Caco-2 (cell line): ENCODE measurements around the gene TAF8. TPM values are rescaled to one million over a fixed set of nuclear protein-coding genes. Genes with fewer than 3 reads are reported as not detected.

Experiments used
- BruUV-seq: library from RNA; stranded (reverse); fragments of 400-500 nt; replicated peaks from 2 replicates; lab custom pipeline; 2021; lab: Mats Ljungman, UMichigan
- CTCF ChIA-PET: fragments of 300-600 bp; sonication (Branson Sonifier 250); formaldehyde crosslinking; loops from one replicate; lab custom pipeline; 2022; ENCODE audit warnings: antibody characterized with exemption; lab: Charles Lee
- POLR2A ChIA-PET: fragments of 300-600 bp; sonication (Branson Sonifier 250); formaldehyde crosslinking; loops from one replicate; lab custom pipeline; 2022; ENCODE audit warnings: antibody characterized with exemption; lab: Charles Lee
- DNase-seq, 2 experiments: peaks; one replicate each; pipeline versions ENCODE4 v3.0.0 to v3.0.0-alpha.2; 2020 to 2022
- H3K27me3 ChIP-seq: replicated peaks from 2 replicates; pipeline ENCODE4 v1.6.0; 2011; ENCODE audit warnings: low read length; ENCODE audit not compliant: control insufficient read depth, insufficient read depth
- H3K36me3 ChIP-seq: 2 replicates; pipeline ENCODE4 v1.5.1; 2011; ENCODE audit warnings: low read length; ENCODE audit not compliant: control insufficient read depth, insufficient read depth
- H3K4me1 ChIP-seq: fragments of 250-450 bp; sonication (Bioruptor Pico); 2 replicates; pipeline ENCODE4 v1.5.1; 2020; ENCODE audit warnings: mild to moderate bottlenecking
- H3K4me3 ChIP-seq: 2 replicates; pipeline ENCODE4 v1.5.1; 2011; ENCODE audit warnings: low read depth, mild to moderate bottlenecking, control low read depth, low read length
- H3K9me3 ChIP-seq: fragments of 250-450 bp; sonication (Bioruptor Pico); 2 replicates; pipeline ENCODE4 v1.5.1; 2020; ENCODE audit warnings: mild to moderate bottlenecking, moderate library complexity
- H3K27ac Mint-ChIP-seq: one replicate; pipeline ENCODE4 v1.8.0; 2022; ENCODE audit warnings: mixed read lengths; ENCODE audit not compliant: unreplicated experiment
- H3K27me3 Mint-ChIP-seq: one replicate; pipeline ENCODE4 v1.8.0; 2022; ENCODE audit warnings: mixed read lengths; ENCODE audit not compliant: insufficient read depth, unreplicated experiment
- H3K36me3 Mint-ChIP-seq: one replicate; pipeline ENCODE4 v1.8.0; 2022; ENCODE audit warnings: mild to moderate bottlenecking, mixed read lengths; ENCODE audit not compliant: insufficient read depth, unreplicated experiment
- H3K4me1 Mint-ChIP-seq: one replicate; pipeline ENCODE4 v1.8.0; 2022; ENCODE audit warnings: low read depth, mixed read lengths; ENCODE audit not compliant: unreplicated experiment
- H3K4me3 Mint-ChIP-seq: one replicate; pipeline ENCODE4 v1.8.0; 2022; ENCODE audit warnings: mild to moderate bottlenecking, moderate library complexity, mixed read lengths; ENCODE audit not compliant: unreplicated experiment
- H3K9me3 Mint-ChIP-seq: one replicate; pipeline ENCODE4 v1.8.0; 2022; ENCODE audit warnings: mixed read lengths; ENCODE audit not compliant: unreplicated experiment
- intact Hi-C: fragments of 100-400 bp; cut with micrococcal nuclease; formaldehyde crosslinking; loops from one replicate; pipeline ENCODE4 v1.10.0; 2022; ENCODE audit not compliant: unreplicated experiment
- total RNA-seq: library from RNA; stranded (reverse); gene quantifications from 2 replicates; pipeline ENCODE4 v1.2.3, GENCODE V29; 2022
- TF ChIP-seq, protein P1 (sequence below), 2 experiments: fragments of 200-600 bp in 1 of 2; IDR thresholded peaks; 1 replicate in 1 of 2; 2 replicates in 1 of 2; pipeline versions ENCODE4 v1.5.1 to v1.8.0; 2011 to 2022; ENCODE audit warnings: antibody characterized with exemption in 1 of 2, control low read depth in 1 of 2, inconsistent platforms in 1 of 2, low read depth in 1 of 2, low read length in 1 of 2, mild to moderate bottlenecking in 1 of 2, moderate library complexity in 1 of 2; ENCODE audit not compliant: insufficient read depth in 1 of 2, severe bottlenecking in 1 of 2, unreplicated experiment in 1 of 2

The TAF8 gene
- total RNA-seq, 1 experiment from 2014 or later, result 37.7 TPM

DNA sequence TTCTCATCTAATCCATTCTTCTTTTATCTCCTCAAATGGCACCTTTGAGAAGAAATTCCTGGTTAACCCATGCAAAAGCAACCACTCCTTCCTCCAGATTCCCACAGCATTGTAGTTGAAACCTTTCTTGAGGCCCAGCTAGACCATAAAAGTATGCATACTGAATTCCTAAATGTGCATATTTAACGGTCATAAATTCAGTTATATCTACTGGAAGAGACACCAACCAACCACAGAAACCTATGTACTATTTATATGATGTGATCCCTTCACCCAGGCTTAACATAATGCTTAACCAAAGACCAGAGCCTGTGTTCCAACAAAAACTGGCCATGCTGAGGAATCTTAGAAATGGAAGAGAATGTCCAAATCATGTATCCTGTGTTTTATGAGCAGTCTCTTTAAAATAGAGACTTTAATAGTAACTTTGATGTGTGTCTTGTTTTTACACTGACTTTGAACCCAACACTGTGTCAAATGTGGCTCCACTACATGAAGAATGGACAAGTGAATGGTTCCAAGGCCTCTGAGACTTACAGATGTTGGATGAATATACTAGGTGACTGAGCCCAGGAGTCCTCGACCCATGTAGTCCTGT is 11.4 kb upstream of the TAF8 start:
- BruUV-seq, result no TSS peak
- Mint-ChIP-seq H3K27me3 (no peaks in the 10 kb centered on the region), H3K36me3 (no peaks in the 10 kb centered on the region), H3K9me3 (no peaks in the 10 kb centered on the region), H3K4me1 (peaks cover 2% of the 10 kb centered on the region), H3K27ac (no peak overlapping the region), H3K4me3 (no peak overlapping the region)
- intact Hi-C loops, result no loop called here
- CTCF ChIA-PET, result no interaction called here
- peaks cover 10% of the 10 kb centered on the region for H3K4me1 ChIP-seq
- no peak for DNase-seq
- no peaks in the 10 kb centered on the region for H3K9me3 ChIP-seq
- H3K36me3 ChIP-seq, result no peaks in the 10 kb centered on the region
- POLR2A ChIA-PET, result no interaction called here
- TF ChIP-seq, protein P1, sequence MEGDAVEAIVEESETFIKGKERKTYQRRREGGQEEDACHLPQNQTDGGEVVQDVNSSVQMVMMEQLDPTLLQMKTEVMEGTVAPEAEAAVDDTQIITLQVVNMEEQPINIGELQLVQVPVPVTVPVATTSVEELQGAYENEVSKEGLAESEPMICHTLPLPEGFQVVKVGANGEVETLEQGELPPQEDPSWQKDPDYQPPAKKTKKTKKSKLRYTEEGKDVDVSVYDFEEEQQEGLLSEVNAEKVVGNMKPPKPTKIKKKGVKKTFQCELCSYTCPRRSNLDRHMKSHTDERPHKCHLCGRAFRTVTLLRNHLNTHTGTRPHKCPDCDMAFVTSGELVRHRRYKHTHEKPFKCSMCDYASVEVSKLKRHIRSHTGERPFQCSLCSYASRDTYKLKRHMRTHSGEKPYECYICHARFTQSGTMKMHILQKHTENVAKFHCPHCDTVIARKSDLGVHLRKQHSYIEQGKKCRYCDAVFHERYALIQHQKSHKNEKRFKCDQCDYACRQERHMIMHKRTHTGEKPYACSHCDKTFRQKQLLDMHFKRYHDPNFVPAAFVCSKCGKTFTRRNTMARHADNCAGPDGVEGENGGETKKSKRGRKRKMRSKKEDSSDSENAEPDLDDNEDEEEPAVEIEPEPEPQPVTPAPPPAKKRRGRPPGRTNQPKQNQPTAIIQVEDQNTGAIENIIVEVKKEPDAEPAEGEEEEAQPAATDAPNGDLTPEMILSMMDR (IDR thresholded peaks at IDR 0.05; ENCODE audit: insufficient read depth in 1 of 2, low read depth in 1 of 2, low read length in 1 of 2, severe bottlenecking in 1 of 2, unreplicated experiment in 1 of 2), result no peak
- no peaks in the 10 kb centered on the region for H3K27me3 ChIP-seq
- no peak overlapping the region for H3K4me3 ChIP-seq

DNA sequence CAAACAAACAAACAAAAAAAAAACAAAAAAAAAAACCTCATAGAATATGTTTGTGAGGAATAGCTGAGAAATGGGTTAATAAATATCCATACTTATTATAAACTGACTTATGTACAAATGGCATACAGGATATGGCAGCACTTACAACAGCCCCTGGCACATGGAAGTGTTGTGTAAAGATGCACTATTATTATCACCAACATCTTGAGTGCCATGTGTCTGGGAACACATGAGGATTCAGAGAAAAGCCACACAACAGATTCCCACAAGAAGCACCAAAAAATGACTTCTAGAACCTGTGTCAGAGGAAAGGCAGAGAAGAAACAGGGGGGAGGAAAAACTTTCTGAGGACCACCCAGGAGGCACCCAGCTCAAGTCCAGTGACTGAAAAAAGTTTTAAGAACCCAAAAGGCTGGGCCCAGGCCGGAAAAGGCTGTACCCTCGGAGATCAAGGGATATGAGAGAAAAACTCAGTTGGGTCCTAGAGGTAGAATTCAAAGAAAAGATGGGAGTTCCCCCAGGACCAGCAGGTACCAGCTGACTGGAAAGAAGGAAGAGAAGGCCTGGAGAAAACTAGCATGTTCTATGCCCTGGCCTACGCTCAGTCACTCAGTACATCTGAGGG is 9.4 kb upstream of the TAF8 start:
- H3K36me3 ChIP-seq, result no peaks in the 10 kb centered on the region
- H3K9me3 ChIP-seq, result no peaks in the 10 kb centered on the region
- no peak overlapping the region for H3K4me3 ChIP-seq
- Mint-ChIP-seq H3K4me1 (peaks cover 9% of the 10 kb centered on the region), H3K36me3 (no peaks in the 10 kb centered on the region), H3K27me3 (no peaks in the 10 kb centered on the region), H3K27ac (no peak overlapping the region), H3K4me3 (no peak overlapping the region), H3K9me3 (no peaks in the 10 kb centered on the region)
- peaks cover 17% of the 10 kb centered on the region for H3K4me1 ChIP-seq
- ChIA-PET POLR2A (no interaction called here), CTCF (interaction anchor here (0.7 to 1.7 kb wide), 3 partner anchors 10 to 154 kb away, joined by 3 to 4 read pairs (median 4); no protein-coding TSS in a partner anchor)
- TF ChIP-seq, protein P1 (IDR thresholded peaks at IDR 0.05; ENCODE audit: insufficient read depth in 1 of 2, low read depth in 1 of 2, low read length in 1 of 2, severe bottlenecking in 1 of 2, unreplicated experiment in 1 of 2), result no peak
- no TSS peak for BruUV-seq
- no peak for DNase-seq
- no peaks in the 10 kb centered on the region for H3K27me3 ChIP-seq
- intact Hi-C loops, result no loop called here

DNA sequence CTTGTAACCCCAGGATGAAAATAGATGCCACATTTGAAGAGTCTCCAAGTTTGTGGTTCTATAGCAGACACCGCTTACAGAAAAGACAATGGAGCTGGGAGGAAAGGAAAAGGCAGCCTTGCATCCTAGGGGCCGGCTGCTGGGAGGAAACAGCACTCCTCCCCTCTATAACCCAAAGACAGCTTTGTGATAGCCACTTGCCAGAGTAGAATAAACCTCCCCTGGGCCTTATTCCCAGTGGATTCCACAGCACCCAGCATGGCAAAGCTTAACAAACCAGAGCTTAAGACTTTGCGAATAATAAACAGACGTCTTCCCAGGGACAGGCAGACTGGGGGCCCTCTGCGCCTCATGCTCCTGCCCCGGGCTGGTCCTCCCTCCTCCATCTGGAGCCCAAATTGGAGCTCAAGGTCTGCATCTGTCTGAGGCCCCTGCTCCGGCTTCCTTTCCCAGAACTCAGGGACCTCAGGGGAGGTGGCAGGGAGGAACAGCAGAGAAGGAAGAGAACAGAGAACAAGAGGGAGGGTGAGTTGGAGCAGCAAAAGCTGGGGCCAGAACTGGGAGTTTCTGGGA is 8.8 kb upstream of the TAF8 start:
- no peaks in the 10 kb centered on the region for H3K36me3 ChIP-seq
- DNase-seq, result no peak
- no peaks in the 10 kb centered on the region for H3K9me3 Mint-ChIP-seq
- H3K27me3 Mint-ChIP-seq, result no peaks in the 10 kb centered on the region
- intact Hi-C loops, result no loop called here
- no peaks in the 10 kb centered on the region for H3K36me3 Mint-ChIP-seq
- POLR2A ChIA-PET, result interaction anchor here (0.5 to 0.8 kb wide), 3 partner anchors 9 to 108 kb away, joined by 3 to 4 read pairs (median 3); partner anchors contain the start of gene TAF8
- H3K4me1 ChIP-seq, result peaks cover 17% of the 10 kb centered on the region
- BruUV-seq, result no TSS peak
- no peak overlapping the region for H3K4me3 ChIP-seq
- H3K27me3 ChIP-seq, result no peaks in the 10 kb centered on the region
- no peak overlapping the region for H3K4me3 Mint-ChIP-seq
- TF ChIP-seq, protein P1 (IDR thresholded peaks at IDR 0.05; ENCODE audit: insufficient read depth in 1 of 2, low read depth in 1 of 2, low read length in 1 of 2, severe bottlenecking in 1 of 2, unreplicated experiment in 1 of 2), result no peak
- H3K4me1 Mint-ChIP-seq, result peaks cover 9% of the 10 kb centered on the region
- H3K27ac Mint-ChIP-seq, result no peak overlapping the region
- H3K9me3 ChIP-seq, result no peaks in the 10 kb centered on the region
- CTCF ChIA-PET, result interaction anchor here (0.9 to 1.7 kb wide), 2 partner anchors 11 to 105 kb away, joined by 3 to 4 read pairs; no protein-coding TSS in a partner anchor
